ENCODE measurements around the gene C1S. TPM values are rescaled to one million over a fixed set of nuclear protein-coding genes. Genes with fewer than 3 reads are reported as not detected.

Gene C1S
- total and polyA plus RNA-seq, 2 of the 4 experiments (the other 2 are of a cell fraction): 49.6 to 85.4 TPM

- H3K9ac ChIP-seq (ENCODE audit: low read depth, low read length): peak overlapping the region; percentile 92
- H3K4ac ChIP-seq (ENCODE audit: low read depth, low read length): peak overlapping the region; percentile 99
- no CpG with 5 or more reads among the region's 10 CpGs for WGBS, 2 experiments (ENCODE audit: extremely low coverage in 2 of 2, insufficient read length in 1 of 2)
- H2BK120ac ChIP-seq (ENCODE audit: low read depth, low read length): peak overlapping the region; percentile 97
- H3K4me3 ChIP-seq (ENCODE audit: insufficient read depth, low read depth, low read length): peak overlapping the region; percentile 55
- H3K4me2 ChIP-seq (ENCODE audit: low read depth, low read length): peak overlapping the region; percentile 92
- peak overlapping the region; percentile 99 for H3K14ac ChIP-seq (replicated peaks; ENCODE audit: low read depth, low read length)
- peak overlapping the region; percentile 79 for H2BK5ac ChIP-seq (ENCODE audit: low read depth, low read length, poor library complexity, severe bottlenecking)
- H3K9me1 ChIP-seq (ENCODE audit: insufficient read depth, low read length): peaks cover 18% of the 10 kb centered on the region
- peak overlapping the region; percentile 84 for H3K27ac ChIP-seq (ENCODE audit: insufficient read depth, low read length)
- H3K27me3 ChIP-seq (ENCODE audit: control insufficient read depth, insufficient read depth, low read length): no peaks in the 10 kb centered on the region
- peak overlapping the region; percentile 96 for H3K18ac ChIP-seq (ENCODE audit: low read depth, low read length)
- intact Hi-C loops (cut with micrococcal nuclease) (loop anchor here (1.0 kb wide), 5 partner anchors 12 to 147 kb away; partner anchors contain the start of genes C12orf57, C1S and LPCAT3), dilution Hi-C loops (cut with HindIII; ENCODE audit: low sequenced_read_pairs, unreplicated experiment) (no loop called here), in situ Hi-C loops (cut with MboI; ENCODE audit: low sequenced_read_pairs) (no loop called here)
- H3K4me1 ChIP-seq (ENCODE audit: control insufficient read depth, insufficient read depth, low read length): peaks cover 26% of the 10 kb centered on the region
- H2AFZ ChIP-seq (replicated peaks; ENCODE audit: low read length, poor library complexity): peak overlapping the region; percentile 92
- BruUV-seq (replicated peaks): no TSS peak
- H4K8ac ChIP-seq (ENCODE audit: low read depth in 2 of 2, low read length in 2 of 2): peak overlapping the region; percentile 77 to 98; a peak in 3 of 4 replicates
- DNase-seq: no peak
- peak overlapping the region; percentile 91 for H2AK5ac ChIP-seq (ENCODE audit: low read depth, low read length)
- H2BK20ac ChIP-seq (ENCODE audit: low read depth, low read length): peak overlapping the region; percentile 77
- peak; percentile 24 for ATAC-seq (ENCODE audit: low read depth)
- H3K23ac ChIP-seq (ENCODE audit: low read depth, low read length): peak overlapping the region; percentile 100
- CTCF ChIA-PET: interaction anchor here (1.1 kb wide), 1 partner anchor 22 kb away, joined by 3 read pairs; no protein-coding TSS in a partner anchor
- TF ChIP-seq CEBPB (IDR thresholded peaks at IDR 0.05; ENCODE audit: low read depth, low read length) (no peak), NFE2L2 (IDR thresholded peaks at IDR 0.05; ENCODE audit: low read depth, low read length) (no peak), CHD1 (IDR thresholded peaks at IDR 0.05; ENCODE audit: low read depth, low read length) (no peak)
- H2BK15ac ChIP-seq (ENCODE audit: low read depth, low read length): peak overlapping the region; percentile 89; the same call in 2 of the 3 replicates
- peaks cover 35% of the 10 kb centered on the region for H3K36me3 ChIP-seq (ENCODE audit: control insufficient read depth, insufficient read depth, low read length)
- peak overlapping the region; percentile 91 for H2AK9ac ChIP-seq (replicated peaks; ENCODE audit: low read depth, low read length, poor library complexity)
- peak overlapping the region; percentile 94 for H4K5ac ChIP-seq (ENCODE audit: low read depth, low read length)
- H3K9me3 ChIP-seq (ENCODE audit: control insufficient read depth, insufficient read depth, low read length): no peaks in the 10 kb centered on the region
- peak overlapping the region; percentile 79 for H3K56ac ChIP-seq (ENCODE audit: extremely low read depth, insufficient read depth, low read length)
- H4K20me1 ChIP-seq (ENCODE audit: insufficient read depth, low read length): no peaks in the 10 kb centered on the region
- peaks cover 13 to 28% of the 10 kb centered on the region in 2 experiments; a peak in 3 of 4 replicates for H3K79me1 ChIP-seq (ENCODE audit: low read depth in 1 of 2, low read length in 2 of 2)
- POLR2A ChIA-PET (ENCODE audit: unreplicated experiment): no interaction called here
- H4K91ac ChIP-seq (ENCODE audit: insufficient read depth, low read depth, low read length): peak overlapping the region; percentile 99
Measured at GRCh38 chr12:7091660-7092228, 31.2 kb downstream of the C1S start.

Data from IMR-90 (cell line).